B cell (primary cell): Measurements from ENCODE around the gene KIF9. TPM values are rescaled to one million over a fixed set of nuclear protein-coding genes. Genes with fewer than 3 reads are reported as not detected.

Source experiments
- ATAC-seq: fragments of 200-7000 bp; cut with Tn5 transposase; one replicate; pipeline ENCODE4 v1.10.0; 2021; ENCODE audit warnings: low read depth, mild to moderate bottlenecking, moderate number of reproducible peaks, moderate library complexity
- CTCF ChIA-PET: fragments of 350-600 bp; sonication (Branson Sonifier 250); formaldehyde crosslinking; loops from one replicate; lab custom pipeline; 2021; ENCODE audit warnings: antibody characterized with exemption, inconsistent platforms; lab: Charles Lee
- POLR2A ChIA-PET: fragments of 350-600 bp; sonication (Branson Sonifier 250); formaldehyde crosslinking; loops from one replicate; lab custom pipeline; 2021; ENCODE audit warnings: antibody characterized with exemption; lab: Charles Lee
- DNase-seq: peaks from one replicate; pipeline ENCODE4 v3.0.0; 2013
- H2AFZ ChIP-seq: 2 replicates; pipeline ENCODE4 v1.6.1; 2012; ENCODE audit warnings: mild to moderate bottlenecking, low read depth, low read length; ENCODE audit not compliant: insufficient read depth, poor library complexity, severe bottlenecking
- H3K27ac ChIP-seq, 2 donors: 1 replicate in 1 of 2; 2 replicates in 1 of 2; pipeline ENCODE4 v1.5.1; 2012 to 2013; ENCODE audit warnings: low read length in 2 of 2, mild to moderate bottlenecking in 2 of 2, moderate library complexity in 1 of 2
- H3K27me3 ChIP-seq, 4 experiments: fragments of 200-600 bp in 1 of 4; sonication (generic) in 1 of 4; replicated peaks in 1 of 4; 1 replicate in 2 of 4; 2 replicates in 2 of 4; pipeline versions ENCODE4 v1.6.1 to v1.7.0; 2013 to 2016; ENCODE audit warnings: low read length in 3 of 4, mild to moderate bottlenecking in 2 of 4, mixed read lengths in 1 of 4, moderate library complexity in 1 of 4; ENCODE audit not compliant: insufficient read depth in 4 of 4, control insufficient read depth in 3 of 4; ENCODE audit errors: control extremely low read depth in 1 of 4
- H3K36me3 ChIP-seq, 2 experiments: replicated peaks in 1 of 2; 1 replicate in 1 of 2; 2 replicates in 1 of 2; pipeline versions ENCODE4 v1.6.1 to v1.7.1; 2013; ENCODE audit warnings: low read length in 1 of 2; ENCODE audit not compliant: insufficient read depth in 2 of 2, control insufficient read depth in 1 of 2; ENCODE audit errors: control extremely low read depth in 1 of 2, extremely low read depth in 1 of 2
- H3K4me1 ChIP-seq, 2 donors: fragments of 200-600 bp in 1 of 2; sonication (generic) in 1 of 2; 1 replicate in 1 of 2; 2 replicates in 1 of 2; pipeline versions ENCODE4 v1.5.1 to v1.6.1; 2013 to 2017; ENCODE audit warnings: low read length in 2 of 2; ENCODE audit not compliant: control insufficient read depth in 2 of 2, insufficient read depth in 2 of 2
- H3K4me2 ChIP-seq: replicated peaks from 2 replicates; pipeline ENCODE3; 2012; ENCODE audit warnings: mild to moderate bottlenecking, low read depth, low read length; ENCODE audit not compliant: poor library complexity, severe bottlenecking
- H3K4me3 ChIP-seq, 5 experiments: fragments of 200-600 bp in 1 of 5; sonication (generic) in 1 of 5; 1 replicate in 3 of 5; 2 replicates in 2 of 5; pipeline versions ENCODE4 v1.5.1 to v1.7.0; 2011 to 2016; ENCODE audit warnings: low read length in 4 of 5, mild to moderate bottlenecking in 4 of 5, low read depth in 2 of 5, control low read depth in 1 of 5, moderate library complexity in 1 of 5; ENCODE audit not compliant: insufficient read depth in 1 of 5; ENCODE audit errors: control extremely low read depth in 1 of 5, extremely low read depth in 1 of 5
- H3K79me2 ChIP-seq: fragments of 200-600 bp; sonication (generic); one replicate; pipeline ENCODE4 v1.6.0; 2016; ENCODE audit warnings: low read length; ENCODE audit not compliant: control insufficient read depth, insufficient read depth
- H3K9ac ChIP-seq: fragments of 200-600 bp; sonication (generic); 2 replicates; pipeline ENCODE4 v1.6.1; 2017; ENCODE audit warnings: mild to moderate bottlenecking, low read length, moderate library complexity
- H3K9me3 ChIP-seq, 3 donors: one replicate each; pipeline versions ENCODE4 v1.6.1 to v1.7.1; 2013; ENCODE audit warnings: low read length in 2 of 3; ENCODE audit not compliant: control insufficient read depth in 2 of 3, insufficient read depth in 1 of 3; ENCODE audit errors: control extremely low read depth in 1 of 3
- H4K20me1 ChIP-seq: 2 replicates; pipeline ENCODE4 v1.6.0; 2012; ENCODE audit warnings: mild to moderate bottlenecking, low read length; ENCODE audit not compliant: insufficient read depth, control insufficient read depth, poor library complexity, severe bottlenecking
- H3K27ac Mint-ChIP-seq: one replicate; pipeline ENCODE4 v1.8.0; 2021; ENCODE audit warnings: mixed read lengths
- H3K27me3 Mint-ChIP-seq: one replicate; pipeline ENCODE4 v1.8.0; 2021; ENCODE audit warnings: mixed read lengths
- H3K4me1 Mint-ChIP-seq: one replicate; pipeline ENCODE4 v1.8.0; 2021; ENCODE audit warnings: mixed read lengths
- H3K4me3 Mint-ChIP-seq: one replicate; pipeline ENCODE4 v1.8.0; 2021; ENCODE audit warnings: mixed read lengths
- H3K9me3 Mint-ChIP-seq: one replicate; pipeline ENCODE4 v1.8.0; 2022; ENCODE audit warnings: mixed read lengths; ENCODE audit not compliant: insufficient read depth
- EZH2 ChIP-seq: IDR thresholded peaks from 2 replicates; pipeline ENCODE4 v1.6.1; 2012; ENCODE audit warnings: borderline replicate concordance, low read depth, mild to moderate bottlenecking, moderate library complexity, low read length; ENCODE audit not compliant: insufficient read depth, poor library complexity, severe bottlenecking
- WGBS: methylation state at CpG from one replicate; pipeline ENCODE4 v1.1.5; 2013; ENCODE audit warnings: missing lambda C conversion rate; ENCODE audit not compliant: insufficient coverage; 5-methylcytosine and 5-hydroxymethylcytosine counted together
- intact Hi-C: fragments of 100-400 bp; cut with micrococcal nuclease; formaldehyde crosslinking; loops from one replicate; pipeline ENCODE4 v1.10.0; 2022
- polyA plus RNA-seq: library from polyadenylated mRNA; depleted of rRNA; stranded (reverse); fragments of >200 nt; gene quantifications from 2 replicates; pipeline ENCODE4 v1.2.3, GENCODE V29; 2012
- total RNA-seq, 2 donors: library from RNA; stranded (reverse); fragments of 120-200 nt in 1 of 2; gene quantifications; 1 replicate in 1 of 2; 2 replicates in 1 of 2; pipeline versions ENCODE4 v1.2.3 to v1.2.4, GENCODE V29; 2013 to 2022
- TF ChIP-seq, protein P1 (sequence below): fragments of 200-600 bp; IDR thresholded peaks from one replicate; pipeline ENCODE4 v1.8.0; 2022; ENCODE audit warnings: antibody characterized with exemption, mild to moderate bottlenecking

The KIF9 gene
- total and polyA plus RNA-seq, 2 donors (not counting 1 experiment from before 2014, with no cell fraction given) = 3.0 to 3.8 TPM

DNA sequence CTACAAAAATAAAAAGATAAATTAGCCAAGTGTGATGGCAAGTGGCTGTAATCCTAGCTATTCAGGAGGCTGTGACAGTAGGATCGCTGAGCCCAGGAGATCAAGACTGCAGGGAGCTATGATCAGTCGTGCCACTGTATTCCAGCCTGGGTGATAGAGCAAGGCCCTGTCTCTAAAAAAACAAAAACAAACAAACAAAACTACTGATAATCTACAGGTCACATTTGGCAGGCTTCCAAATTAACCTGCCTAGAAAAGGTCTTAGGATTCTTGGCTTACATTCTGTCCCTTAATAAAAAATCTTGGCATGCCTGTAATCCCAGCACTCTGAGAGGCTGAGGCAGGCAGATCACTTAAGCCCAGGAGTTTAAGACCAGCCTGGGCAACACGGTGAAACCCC, 85.3 kb downstream of the KIF9 start:
- ChIA-PET CTCF (no interaction called here), POLR2A (no interaction called here)
- no peaks in the 10 kb centered on the region for H3K79me2 ChIP-seq
- H3K4me1 ChIP-seq = no peaks in the 10 kb centered on the region
- H3K9ac ChIP-seq = no peak overlapping the region
- Mint-ChIP-seq H3K9me3 (no peaks in the 10 kb centered on the region), H3K27me3 (no peaks in the 10 kb centered on the region), H3K27ac (no peak overlapping the region), H3K4me1 (no peaks in the 10 kb centered on the region), H3K4me3 (no peak overlapping the region)
- TF ChIP-seq, protein P1, sequence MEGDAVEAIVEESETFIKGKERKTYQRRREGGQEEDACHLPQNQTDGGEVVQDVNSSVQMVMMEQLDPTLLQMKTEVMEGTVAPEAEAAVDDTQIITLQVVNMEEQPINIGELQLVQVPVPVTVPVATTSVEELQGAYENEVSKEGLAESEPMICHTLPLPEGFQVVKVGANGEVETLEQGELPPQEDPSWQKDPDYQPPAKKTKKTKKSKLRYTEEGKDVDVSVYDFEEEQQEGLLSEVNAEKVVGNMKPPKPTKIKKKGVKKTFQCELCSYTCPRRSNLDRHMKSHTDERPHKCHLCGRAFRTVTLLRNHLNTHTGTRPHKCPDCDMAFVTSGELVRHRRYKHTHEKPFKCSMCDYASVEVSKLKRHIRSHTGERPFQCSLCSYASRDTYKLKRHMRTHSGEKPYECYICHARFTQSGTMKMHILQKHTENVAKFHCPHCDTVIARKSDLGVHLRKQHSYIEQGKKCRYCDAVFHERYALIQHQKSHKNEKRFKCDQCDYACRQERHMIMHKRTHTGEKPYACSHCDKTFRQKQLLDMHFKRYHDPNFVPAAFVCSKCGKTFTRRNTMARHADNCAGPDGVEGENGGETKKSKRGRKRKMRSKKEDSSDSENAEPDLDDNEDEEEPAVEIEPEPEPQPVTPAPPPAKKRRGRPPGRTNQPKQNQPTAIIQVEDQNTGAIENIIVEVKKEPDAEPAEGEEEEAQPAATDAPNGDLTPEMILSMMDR = no peak
- TF ChIP-seq EZH2 = no peak
- H2AFZ ChIP-seq = no peak overlapping the region
- no peak overlapping the region for H3K4me3 ChIP-seq
- no peaks in the 10 kb centered on the region for H3K36me3 ChIP-seq
- intact Hi-C loops = no loop called here
- ATAC-seq (no peak), DNase-seq (no peak)
- WGBS = 100% methylated on average over 1 of the region's 3 CpGs
- H4K20me1 ChIP-seq = no peaks in the 10 kb centered on the region
- H3K27ac ChIP-seq = no peak overlapping the region
- peaks cover 0 to 3% (median 0%) of the 10 kb centered on the region in 3 donors for H3K9me3 ChIP-seq
- H3K4me2 ChIP-seq = no peak overlapping the region
- H3K27me3 ChIP-seq = no peaks in the 10 kb centered on the region

DNA sequence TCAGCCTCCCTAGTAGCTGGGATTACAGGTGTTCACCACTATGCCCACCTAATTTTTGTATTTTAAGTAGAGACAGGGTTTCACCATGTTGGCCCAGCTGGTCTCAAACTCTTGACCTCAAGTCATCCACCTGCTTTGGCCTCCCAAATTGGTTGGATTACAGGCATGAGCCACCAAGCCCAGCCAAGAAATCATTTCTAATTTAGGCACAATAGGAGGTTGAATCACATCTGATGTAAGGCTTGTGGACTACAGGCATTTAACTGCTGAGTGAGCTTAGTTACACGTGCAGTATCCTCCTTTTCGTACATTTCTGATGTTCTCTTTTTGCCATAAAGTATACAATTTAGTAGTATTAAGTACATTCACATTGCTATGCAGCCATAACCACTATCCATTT, 87.6 kb downstream of the KIF9 start:
- Histone ChIP-seq H4K20me1 (no peaks in the 10 kb centered on the region), H3K4me3 (no peak overlapping the region), H3K4me2 (no peak overlapping the region), H3K27ac (no peak overlapping the region), H3K36me3 (no peaks in the 10 kb centered on the region), H3K27me3 (no peaks in the 10 kb centered on the region), H3K9me3 (peaks cover 0 to 3% (median 0%) of the 10 kb centered on the region in 3 donors), H3K79me2 (no peaks in the 10 kb centered on the region), H3K4me1 (no peaks in the 10 kb centered on the region), H3K9ac (no peak overlapping the region), H2AFZ (no peak overlapping the region)
- ChIA-PET POLR2A (no interaction called here), CTCF (no interaction called here)
- H3K4me3 Mint-ChIP-seq = no peak overlapping the region
- no CpG with 5 or more reads among the region's 2 CpGs for WGBS
- TF ChIP-seq, protein P1 = no peak
- TF ChIP-seq EZH2 = no peak
- no peak overlapping the region for H3K27ac Mint-ChIP-seq
- H3K4me1 Mint-ChIP-seq = no peaks in the 10 kb centered on the region
- H3K9me3 Mint-ChIP-seq = no peaks in the 10 kb centered on the region
- intact Hi-C loops = no loop called here
- no peak for DNase-seq
- ATAC-seq = no peak
- H3K27me3 Mint-ChIP-seq = no peaks in the 10 kb centered on the region
